CD14-positive monocyte (primary cell): Measurements from ENCODE around the gene MTARC1. TPM values are rescaled to one million over a fixed set of nuclear protein-coding genes. Genes with fewer than 3 reads are reported as not detected.

ENCODE experiments used
- DNase-seq, 3 donors: peaks; one replicate each; pipeline ENCODE4 v3.0.0-alpha.2; 2011 to 2022
- H2AFZ ChIP-seq: 2 replicates; pipeline ENCODE4 v1.6.0; 2012; ENCODE audit warnings: mild to moderate bottlenecking, low read depth, low read length, inconsistent platforms; ENCODE audit not compliant: insufficient read depth, poor library complexity, severe bottlenecking
- H3K27ac ChIP-seq, 2 donors: 1 replicate in 1 of 2; 2 replicates in 1 of 2; pipeline ENCODE4 v1.5.1; 2012 to 2013; ENCODE audit warnings: low read length in 2 of 2, control low read depth in 1 of 2, inconsistent platforms in 1 of 2, low read depth in 1 of 2, mild to moderate bottlenecking in 1 of 2
- H3K27me3 ChIP-seq, 2 donors: one replicate each; pipeline versions ENCODE4 v1.6.0 to v1.6.1; 2011 to 2013; ENCODE audit warnings: low read length in 2 of 2; ENCODE audit not compliant: control insufficient read depth in 2 of 2, insufficient read depth in 2 of 2
- H3K36me3 ChIP-seq, 2 donors: replicated peaks in 1 of 2; 1 replicate in 1 of 2; 2 replicates in 1 of 2; pipeline versions ENCODE4 v1.5.1 to v1.6.1; 2012 to 2013; ENCODE audit warnings: low read length in 2 of 2, control low read depth in 1 of 2, inconsistent platforms in 1 of 2, mild to moderate bottlenecking in 1 of 2; ENCODE audit not compliant: insufficient read depth in 2 of 2, control insufficient read depth in 1 of 2
- H3K4me1 ChIP-seq, 2 donors: 1 replicate in 1 of 2; 2 replicates in 1 of 2; pipeline versions ENCODE4 v1.5.1 to v1.6.1; 2012 to 2013; ENCODE audit warnings: low read length in 2 of 2, control low read depth in 1 of 2, inconsistent platforms in 1 of 2, mild to moderate bottlenecking in 1 of 2, moderate library complexity in 1 of 2; ENCODE audit not compliant: insufficient read depth in 2 of 2, control insufficient read depth in 1 of 2
- H3K4me2 ChIP-seq: replicated peaks from 2 replicates; pipeline ENCODE3; 2012; ENCODE audit warnings: low read length, moderate library complexity, mild to moderate bottlenecking; ENCODE audit not compliant: poor library complexity, severe bottlenecking; ENCODE audit errors: extremely low read depth
- H3K4me3 ChIP-seq, 3 experiments: fragments of 200-600 bp in 1 of 3; sonication (generic) in 1 of 3; replicated peaks in 1 of 3; 1 replicate in 2 of 3; 2 replicates in 1 of 3; pipeline ENCODE4 v1.5.1; 2011 to 2013; ENCODE audit warnings: low read length in 3 of 3, mild to moderate bottlenecking in 3 of 3, control low read depth in 2 of 3, low read depth in 2 of 3, inconsistent platforms in 1 of 3, moderate library complexity in 1 of 3
- H3K79me2 ChIP-seq: 2 replicates; pipeline ENCODE4 v1.6.0; 2012; ENCODE audit warnings: mild to moderate bottlenecking, control low read depth, inconsistent platforms, low read length, moderate library complexity; ENCODE audit not compliant: insufficient read depth
- H3K9ac ChIP-seq: 2 replicates; pipeline ENCODE4 v1.6.0; 2017; ENCODE audit warnings: low read length, mild to moderate bottlenecking; ENCODE audit not compliant: insufficient read depth, poor library complexity, severe bottlenecking
- H3K9me3 ChIP-seq, 2 donors: replicated peaks in 1 of 2; 1 replicate in 1 of 2; 2 replicates in 1 of 2; pipeline versions ENCODE4 v1.5.1 to v1.6.1; 2012 to 2013; ENCODE audit warnings: low read length in 2 of 2, control low read depth in 1 of 2; ENCODE audit not compliant: control insufficient read depth in 1 of 2, insufficient read depth in 1 of 2
- H4K20me1 ChIP-seq: 2 replicates; pipeline ENCODE4 v1.6.0; 2012; ENCODE audit warnings: mild to moderate bottlenecking, low read length, control low read depth, moderate library complexity; ENCODE audit not compliant: insufficient read depth
- H3K27ac Mint-ChIP-seq, 7 donors: one replicate each; pipeline ENCODE4 v1.8.0; 2020; ENCODE audit warnings: mild to moderate bottlenecking in 7 of 7, mixed read lengths in 7 of 7, moderate library complexity in 6 of 7, inconsistent platforms in 2 of 7
- H3K27me3 Mint-ChIP-seq, 3 donors: one replicate each; pipeline ENCODE4 v1.8.0; 2021 to 2022; ENCODE audit warnings: low read depth in 3 of 3, mild to moderate bottlenecking in 3 of 3, mixed read lengths in 3 of 3, moderate library complexity in 3 of 3, inconsistent platforms in 1 of 3
- H3K36me3 Mint-ChIP-seq, 2 donors: one replicate each; pipeline ENCODE4 v1.8.0; 2020; ENCODE audit warnings: mixed read lengths in 2 of 2, inconsistent platforms in 1 of 2, mild to moderate bottlenecking in 1 of 2
- H3K4me1 Mint-ChIP-seq: one replicate; pipeline ENCODE4 v1.8.0; 2020; ENCODE audit warnings: mild to moderate bottlenecking, mixed read lengths
- H3K4me3 Mint-ChIP-seq, 2 donors: one replicate each; pipeline ENCODE4 v1.8.0; 2020; ENCODE audit warnings: mild to moderate bottlenecking in 2 of 2, mixed read lengths in 2 of 2, moderate library complexity in 1 of 2
- H3K9me3 Mint-ChIP-seq, 7 donors: one replicate each; pipeline ENCODE4 v1.8.0; 2020 to 2022; ENCODE audit warnings: mixed read lengths in 7 of 7, mild to moderate bottlenecking in 6 of 7, moderate library complexity in 6 of 7, inconsistent platforms in 2 of 7
- CTCF ChIP-seq: fragments of 200-600 bp; IDR thresholded peaks from one replicate; pipeline ENCODE4 v1.8.0; 2022; ENCODE audit warnings: antibody characterized with exemption, mild to moderate bottlenecking
- WGBS: methylation state at CpG from one replicate; pipeline ENCODE4 v1.1.5; 2013; ENCODE audit warnings: missing lambda C conversion rate; ENCODE audit not compliant: insufficient coverage; 5-methylcytosine and 5-hydroxymethylcytosine counted together
- intact Hi-C, 2 donors: fragments of 100-400 bp; cut with micrococcal nuclease; formaldehyde crosslinking; loops; one replicate each; pipeline versions ENCODE4 v1.15.0 to v1.15.1; 2023
- polyA plus RNA-seq, 3 donors: library from polyadenylated mRNA; depleted of rRNA in 1 of 3; unstranded in 2 of 3; stranded (reverse) in 1 of 3; fragments of 300-500 nt in 2 of 3; fragments of >200 nt in 1 of 3; fragmentation: Illumina TruSeq in 2 of 3; gene quantifications; 1 replicate in 2 of 3; 2 replicates in 1 of 3; pipeline ENCODE4 v1.2.3, GENCODE V29; 2012 to 2021

MTARC1 gene
- polyA plus RNA-seq, 3 donors: 25.2 to 80.6 (median 70.9) TPM

DNA sequence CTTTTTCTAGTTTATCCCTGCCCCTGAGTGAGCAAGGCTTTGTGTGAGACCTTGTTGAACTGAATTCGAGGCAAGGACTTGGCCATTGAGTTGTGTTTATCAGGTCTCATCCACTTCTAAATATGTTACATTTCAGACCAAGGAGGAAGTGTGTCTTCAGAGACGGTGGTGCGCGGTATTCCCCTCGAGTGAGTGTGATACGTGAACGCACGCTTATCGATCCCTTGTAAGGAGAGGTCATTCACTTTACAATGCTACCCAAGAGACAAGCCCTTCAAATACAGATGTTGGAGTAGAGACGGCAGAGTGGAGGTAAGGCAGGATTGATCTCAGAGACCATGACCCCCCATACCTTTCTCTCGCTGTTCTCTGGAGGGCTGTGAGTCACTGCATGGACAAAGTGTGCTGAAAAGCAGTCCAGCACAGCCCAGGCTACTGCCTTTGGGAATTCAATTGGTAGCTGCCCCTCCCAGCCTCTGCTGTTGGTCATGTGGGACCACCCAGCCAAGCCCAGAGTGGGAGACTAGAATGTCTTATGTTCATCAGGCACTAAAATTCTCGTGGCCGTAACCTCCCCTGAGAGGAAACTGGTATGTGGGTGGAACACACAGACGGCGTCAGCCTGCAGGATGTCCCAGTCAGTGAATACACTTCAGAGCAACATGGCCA is 16.3 kb upstream of the MTARC1 start:
- DNase-seq: no peak
- intact Hi-C loops: no loop called here
- Histone ChIP-seq H3K27me3 (no peaks in the 10 kb centered on the region), H3K36me3 (no peaks in the 10 kb centered on the region), H4K20me1 (no peaks in the 10 kb centered on the region), H3K9me3 (no peaks in the 10 kb centered on the region), H3K79me2 (no peaks in the 10 kb centered on the region), H3K4me3 (no peak overlapping the region), H3K9ac (no peak overlapping the region), H3K27ac (no peak overlapping the region), H3K4me1 (peaks cover 29 to 30% of the 10 kb centered on the region in 2 donors), H3K4me2 (no peak overlapping the region), H2AFZ (no peak overlapping the region)
- no peak overlapping the region for H3K4me3 Mint-ChIP-seq
- peaks cover 33% of the 10 kb centered on the region for H3K4me1 Mint-ChIP-seq
- H3K27ac Mint-ChIP-seq: peak overlapping the region in 2 of 7 donors; percentile 3 to 34
- peaks cover 0 to 5% (median 3%) of the 10 kb centered on the region in 3 donors for H3K27me3 Mint-ChIP-seq
- WGBS: 65% methylated on average over 4 of the region's 15 CpGs
- no peaks in the 10 kb centered on the region for H3K9me3 Mint-ChIP-seq
- no peak for TF ChIP-seq CTCF
- no peaks in the 10 kb centered on the region for H3K36me3 Mint-ChIP-seq

DNA sequence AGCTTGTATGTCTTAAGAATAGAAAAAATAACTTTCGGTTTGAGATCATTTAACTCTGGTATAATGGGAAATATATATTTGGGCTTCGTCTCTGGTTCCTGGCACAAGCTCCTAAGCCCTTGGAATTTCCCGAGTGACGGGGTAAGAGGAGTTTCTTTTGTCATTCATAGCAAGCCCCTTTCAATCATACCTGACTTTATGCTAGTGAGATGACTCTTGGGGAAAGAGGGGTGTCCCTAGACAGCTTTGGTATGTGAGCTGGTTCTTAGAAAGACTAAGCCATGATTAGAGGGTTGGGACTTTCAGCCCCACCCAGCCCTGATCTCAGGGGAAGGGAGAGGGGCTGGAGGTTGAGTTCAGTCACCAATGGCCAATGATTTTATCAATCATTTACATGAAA is 13.9 kb upstream of the MTARC1 start:
- WGBS: no CpG with 5 or more reads among the region's 4 CpGs
- Mint-ChIP-seq H3K9me3 (no peaks in the 10 kb centered on the region), H3K27me3 (peaks cover 0 to 5% (median 0%) of the 10 kb centered on the region in 3 donors), H3K4me1 (peaks cover 38% of the 10 kb centered on the region), H3K36me3 (no peaks in the 10 kb centered on the region), H3K4me3 (no peak overlapping the region), H3K27ac (no peak overlapping the region)
- TF ChIP-seq CTCF: no peak
- intact Hi-C loops: no loop called here
- Histone ChIP-seq H3K4me1 (peaks cover 32 to 36% of the 10 kb centered on the region in 2 donors), H3K36me3 (no peaks in the 10 kb centered on the region), H3K4me2 (no peak overlapping the region), H3K4me3 (no peak overlapping the region), H3K9me3 (no peaks in the 10 kb centered on the region), H2AFZ (no peak overlapping the region), H3K27ac (no peak overlapping the region), H3K9ac (no peak overlapping the region), H4K20me1 (no peaks in the 10 kb centered on the region), H3K79me2 (no peaks in the 10 kb centered on the region), H3K27me3 (no peaks in the 10 kb centered on the region)
- no peak for DNase-seq
